Right renal pelvis (tissue), 4 donors: ENCODE results near the gene MTUS2. TPM values are rescaled to one million over a fixed set of nuclear protein-coding genes. Genes with fewer than 3 reads are reported as not detected.

Experiments used
- DNase-seq, 4 donors: peaks; one replicate each; pipeline ENCODE4 v3.0.0-alpha.2; 2013; ENCODE audit warnings: low read depth in 4 of 4, low spot score in 3 of 4, missing footprints in 1 of 4
- polyA plus RNA-seq, 4 donors: library from polyadenylated mRNA; unstranded; fragments of 120-200 nt; gene quantifications; one replicate each; pipeline ENCODE4 v1.2.1, GENCODE V29; 2013; ENCODE audit not compliant: insufficient read length in 4 of 4

The MTUS2 gene
- polyA plus RNA-seq, 4 donors = 0.89 to 1.7 (median 1.2) TPM

- no peak for DNase-seq
Measured at GRCh38 chr13:28856287-28856686, 36.1 kb downstream of the MTUS2 start.

- no peak for DNase-seq
Measured at GRCh38 chr13:28859069-28859468, 38.9 kb downstream of the MTUS2 start.

- DNase-seq = no peak
Measured at GRCh38 chr13:28859717-28860116, 39.6 kb downstream of the MTUS2 start.

- no peak for DNase-seq
Measured at GRCh38 chr13:28864544-28864943, 44.4 kb downstream of the MTUS2 start.

GRCh38 chr13:28865149-28865744, 45.1 kb downstream of the MTUS2 start:
- DNase-seq = no peak

- DNase-seq = no peak
Measured at GRCh38 chr13:28865951-28866350, 45.8 kb downstream of the MTUS2 start.

GRCh38 chr13:28866932-28867331, 46.8 kb downstream of the MTUS2 start:
- no peak for DNase-seq

GRCh38 chr13:28867564-28867963, 47.4 kb downstream of the MTUS2 start:
- no peak for DNase-seq

- DNase-seq = no peak
Measured at GRCh38 chr13:28872427-28873176, 52.5 kb downstream of the MTUS2 start.

- no peak for DNase-seq
Measured at GRCh38 chr13:28875846-28876615, 55.9 kb downstream of the MTUS2 start.

GRCh38 chr13:28877408-28877807, 57.3 kb downstream of the MTUS2 start:
- DNase-seq = no peak

GRCh38 chr13:28885181-28885580, 65.0 kb downstream of the MTUS2 start:
- DNase-seq = no peak

- DNase-seq = no peak
Measured at GRCh38 chr13:28889086-28889732, 69.1 kb downstream of the MTUS2 start.

GRCh38 chr13:28890712-28891111, 70.6 kb downstream of the MTUS2 start:
- DNase-seq = no peak

- no peak for DNase-seq
Measured at GRCh38 chr13:28918030-28918429, 97.9 kb downstream of the MTUS2 start.

GRCh38 chr13:28922341-28922740, 102.2 kb downstream of the MTUS2 start:
- no peak for DNase-seq

GRCh38 chr13:28935104-28935503, 115.0 kb downstream of the MTUS2 start:
- DNase-seq = no peak

GRCh38 chr13:28942906-28943305, 122.8 kb downstream of the MTUS2 start:
- no peak for DNase-seq

- DNase-seq = no peak
Measured at GRCh38 chr13:28953714-28954418, 133.7 kb downstream of the MTUS2 start.

GRCh38 chr13:28954419-28954725, 134.2 kb downstream of the MTUS2 start:
- no peak for DNase-seq

- DNase-seq = no peak
Measured at GRCh38 chr13:28954810-28955209, 134.7 kb downstream of the MTUS2 start.
